GF-D8 (cell line): ENCODE measurements around the gene RIMS3.
A peak's percentile ranks its signal among the peaks of the same experiment; 100 is the strongest.

Source experiments
- DNase-seq: peaks from one replicate; lab custom pipeline; 2025; lab: John Stamatoyannopoulos, UW

The RIMS3 gene

DNA sequence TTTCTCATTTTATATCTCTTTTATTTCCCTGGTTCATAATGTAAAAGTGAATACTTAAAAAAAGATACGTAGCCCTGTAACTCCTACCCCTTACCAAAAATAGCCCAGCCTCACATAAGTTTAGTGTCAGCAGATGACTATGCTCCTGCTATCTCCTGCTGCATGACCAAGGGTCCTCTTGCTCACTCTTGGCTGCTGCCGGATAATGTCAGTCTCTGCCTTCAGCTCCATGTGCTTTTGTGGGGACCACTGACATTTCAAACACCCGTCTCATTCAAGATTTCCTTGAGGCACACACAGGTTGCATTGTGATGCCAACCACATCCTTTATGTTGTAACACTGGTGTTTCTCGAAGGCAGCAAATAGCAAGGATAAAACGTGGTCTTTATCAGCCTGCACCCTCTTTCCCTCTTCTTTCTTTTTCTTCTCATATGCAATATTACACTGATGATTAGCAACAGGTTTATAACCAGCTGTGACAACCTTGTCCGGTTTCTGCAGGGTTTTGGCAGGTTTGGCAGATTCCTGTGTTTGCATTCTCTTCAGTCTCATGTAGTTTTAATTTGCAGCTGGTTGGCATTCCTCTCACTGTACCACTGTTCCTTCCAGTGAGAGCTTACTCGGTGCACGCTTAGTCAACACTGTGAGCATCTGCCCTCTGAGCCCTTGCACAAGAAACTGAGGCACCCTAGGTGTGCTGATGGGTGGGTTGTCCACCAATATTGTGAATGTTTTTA lies 71.9 kb downstream of the RIMS3 start:
- DNase-seq, result no peak

- DNase-seq, result no peak
These were observed 73.2 kb downstream of the RIMS3 start for GRCh38 chr1:40592107-40592803.

DNA sequence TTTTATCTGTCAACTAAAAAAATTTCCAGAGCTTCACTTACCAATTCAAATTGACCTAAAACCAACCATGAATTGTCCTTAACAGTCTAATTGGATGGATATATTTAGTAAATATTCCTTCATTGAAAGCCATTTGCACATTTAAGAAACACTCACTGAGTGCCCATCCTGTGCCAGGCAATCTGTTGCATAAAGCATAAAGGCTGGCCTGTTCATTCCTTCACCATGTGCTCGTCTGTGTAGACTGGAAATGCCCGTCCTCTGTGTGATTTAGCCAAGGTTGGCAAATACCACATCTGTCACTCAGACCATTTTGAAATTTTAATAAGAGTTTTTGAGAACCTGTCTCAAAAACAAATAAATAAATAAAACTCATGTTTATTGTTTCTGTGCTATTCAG lies 76.9 kb downstream of the RIMS3 start:
- no peak for DNase-seq

DNA sequence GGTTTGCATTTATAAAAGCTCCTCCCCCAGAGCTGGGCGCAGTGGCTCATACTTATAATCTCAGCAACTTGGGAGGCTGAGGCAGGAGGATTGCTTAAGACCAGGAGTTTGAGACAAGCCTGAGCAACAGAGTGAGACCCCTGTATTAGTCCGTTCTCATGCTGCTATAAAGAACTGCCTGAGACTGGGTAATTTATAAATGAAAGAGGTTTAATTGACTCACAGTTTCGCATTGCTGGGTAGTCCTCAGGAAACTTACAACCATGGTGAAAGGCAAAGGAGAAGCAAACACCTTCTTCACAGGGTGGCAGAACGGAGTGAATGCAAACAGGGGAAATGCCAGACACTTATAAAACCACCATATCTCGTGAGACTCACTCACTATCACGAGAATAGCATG lies 81.5 kb downstream of the RIMS3 start:
- no peak for DNase-seq

- no peak for DNase-seq
These were observed 83.4 kb downstream of the RIMS3 start for GRCh38 chr1:40582116-40582515.

DNA sequence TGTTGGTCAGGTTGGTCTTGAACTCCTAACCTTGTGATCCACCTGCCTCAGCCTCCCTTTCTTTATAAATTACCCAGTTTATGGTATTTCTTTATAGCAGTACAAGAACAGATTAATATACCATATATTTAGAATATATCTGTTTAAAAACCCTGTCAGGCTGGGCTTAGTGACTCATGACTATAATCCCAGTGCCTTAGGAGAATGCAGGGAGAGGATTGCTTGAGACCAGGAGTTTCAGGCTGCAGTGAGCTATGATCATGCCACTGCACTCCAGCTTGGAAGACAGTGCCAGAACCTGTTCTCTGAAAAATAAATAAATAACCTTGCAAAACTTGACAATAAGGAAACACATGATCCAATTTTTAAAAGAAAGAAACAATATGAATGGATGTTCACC lies 90.1 kb downstream of the RIMS3 start:
- no peak for DNase-seq

GRCh38 chr1:40574805-40575204 lies 90.7 kb downstream of the RIMS3 start:
- DNase-seq, result peak; percentile 54
